ENCODE results near the gene SUSD3. TPM values are rescaled to one million over a fixed set of nuclear protein-coding genes. Genes with fewer than 3 reads are reported as not detected.
"Not testable (repeated sequence)": the region's sequence is repeated elsewhere in the genome, so short reads cannot be mapped to it uniquely, and the experiment has no call there.

SUSD3 gene
- total and polyA plus RNA-seq, 2 donors (not counting 1 experiment from before 2014, with no cell fraction given): 0.17 to 4.6 TPM

GRCh38 chr9:93116072-93116961 is 57.8 kb downstream of the SUSD3 start:
- Histone ChIP-seq H3K4me2 (ENCODE audit: extremely low read depth, insufficient read depth, low read length) (peak overlapping the region; percentile 25), H3K79me2 (ENCODE audit: control insufficient read depth, insufficient read depth, low read length) (no peaks in the 10 kb centered on the region), H3K9ac (ENCODE audit: insufficient read depth, low read length) (peak overlapping the region; percentile 42), H4K20me1 (ENCODE audit: control insufficient read depth, extremely low read depth, insufficient read depth, low read length) (no peaks in the 10 kb centered on the region), H3K9me3 (ENCODE audit: control insufficient read depth, insufficient read depth, low read depth, low read length) (no peaks in the 10 kb centered on the region), H3K27ac (ENCODE audit: insufficient read depth, low read length) (peak overlapping the region; percentile 59), H3K36me3 (ENCODE audit: control insufficient read depth, insufficient read depth, low read length) (peaks cover 10% of the 10 kb centered on the region), H3K4me1 (ENCODE audit: control insufficient read depth, extremely low read depth, insufficient read depth, low read length) (peaks cover 8% of the 10 kb centered on the region), H3K4me3 (replicated peaks in 1 of 4; ENCODE audit: control extremely low read depth in 1 of 4, insufficient read depth in 1 of 4, low read depth in 3 of 4, low read length in 4 of 4) (no peak overlapping the region), H3K27me3 (ENCODE audit: control insufficient read depth, insufficient read depth, low read length) (no peaks in the 10 kb centered on the region), H2AFZ (ENCODE audit: low read length) (peak overlapping the region; percentile 13)
- TF ChIP-seq EZH2 (IDR thresholded peaks at IDR 0.05; ENCODE audit: low read length, missing control alignments) (no peak), CTCF (conservative IDR thresholded peaks at IDR 0.05 in 1 of 2, IDR thresholded peaks at IDR 0.05 in 1 of 2; ENCODE audit: low read depth in 1 of 2, low read length in 2 of 2) (no peak)
- peak; percentile 40 to 86 for DNase-seq (ENCODE audit: low read depth in 2 of 2)

- H3K9me3 ChIP-seq (ENCODE audit: control insufficient read depth, insufficient read depth, low read depth, low read length); H3K9ac ChIP-seq (ENCODE audit: insufficient read depth, low read length); H3K4me3 ChIP-seq (replicated peaks in 1 of 4; ENCODE audit: control extremely low read depth in 1 of 4, insufficient read depth in 1 of 4, low read depth in 3 of 4, low read length in 4 of 4); H4K20me1 ChIP-seq (ENCODE audit: control insufficient read depth, extremely low read depth, insufficient read depth, low read length); H2AFZ ChIP-seq (ENCODE audit: low read length); H3K27me3 ChIP-seq (ENCODE audit: control insufficient read depth, insufficient read depth, low read length); DNase-seq (ENCODE audit: low read depth in 2 of 2); H3K79me2 ChIP-seq (ENCODE audit: control insufficient read depth, insufficient read depth, low read length); H3K27ac ChIP-seq (ENCODE audit: insufficient read depth, low read length); H3K4me2 ChIP-seq (ENCODE audit: extremely low read depth, insufficient read depth, low read length); H3K4me1 ChIP-seq (ENCODE audit: control insufficient read depth, extremely low read depth, insufficient read depth, low read length): not testable (repeated sequence)
- peaks cover 10% of the 10 kb centered on the region for H3K36me3 ChIP-seq (ENCODE audit: control insufficient read depth, insufficient read depth, low read length)
Measured at GRCh38 chr9:93117521-93117920, 59.0 kb downstream of the SUSD3 start.

- no peaks in the 10 kb centered on the region for H3K79me2 ChIP-seq (ENCODE audit: control insufficient read depth, insufficient read depth, low read length)
- no peak for DNase-seq (ENCODE audit: low read depth in 2 of 2)
- H3K9me3 ChIP-seq (ENCODE audit: control insufficient read depth, insufficient read depth, low read depth, low read length): no peaks in the 10 kb centered on the region
- H3K27ac ChIP-seq (ENCODE audit: insufficient read depth, low read length): no peak overlapping the region
- no peak overlapping the region for H2AFZ ChIP-seq (ENCODE audit: low read length)
- no peak for TF ChIP-seq EZH2 (IDR thresholded peaks at IDR 0.05; ENCODE audit: low read length, missing control alignments)
- TF ChIP-seq CTCF (conservative IDR thresholded peaks at IDR 0.05 in 1 of 2, IDR thresholded peaks at IDR 0.05 in 1 of 2; ENCODE audit: low read depth in 1 of 2, low read length in 2 of 2): no peak
- H3K4me3 ChIP-seq (replicated peaks in 1 of 4; ENCODE audit: control extremely low read depth in 1 of 4, insufficient read depth in 1 of 4, low read depth in 3 of 4, low read length in 4 of 4): no peak overlapping the region
- peaks cover 8% of the 10 kb centered on the region for H3K4me1 ChIP-seq (ENCODE audit: control insufficient read depth, extremely low read depth, insufficient read depth, low read length)
- no peak overlapping the region for H3K9ac ChIP-seq (ENCODE audit: insufficient read depth, low read length)
- H4K20me1 ChIP-seq (ENCODE audit: control insufficient read depth, extremely low read depth, insufficient read depth, low read length): no peaks in the 10 kb centered on the region
- no peaks in the 10 kb centered on the region for H3K27me3 ChIP-seq (ENCODE audit: control insufficient read depth, insufficient read depth, low read length)
- no peak overlapping the region for H3K4me2 ChIP-seq (ENCODE audit: extremely low read depth, insufficient read depth, low read length)
- H3K36me3 ChIP-seq (ENCODE audit: control insufficient read depth, insufficient read depth, low read length): peaks cover 10% of the 10 kb centered on the region
Measured at GRCh38 chr9:93117924-93118862, 59.7 kb downstream of the SUSD3 start.
